ENCODE results near the gene ISG15. TPM values are rescaled to one million over a fixed set of nuclear protein-coding genes. Genes with fewer than 3 reads are reported as not detected.

ISG15 gene
- total RNA-seq, 1 experiment from 2014 or later: 140 TPM

- TF ChIP-seq TCF7L2 (IDR thresholded peaks at IDR 0.05; ENCODE audit: borderline replicate concordance, extremely low read depth, insufficient read depth, insufficient read length): no peak
- TF ChIP-seq CEBPB (IDR thresholded peaks at IDR 0.05; ENCODE audit: low read depth): no peak
- TF ChIP-seq SRF (IDR thresholded peaks at IDR 0.05; ENCODE audit: low read depth): no peak
- TF ChIP-seq SP1 (IDR thresholded peaks at IDR 0.05; ENCODE audit: low read depth): no peak
- TF ChIP-seq FOSL1 (IDR thresholded peaks at IDR 0.05; ENCODE audit: low read depth): no peak
- no peak for TF ChIP-seq RAD21 (IDR thresholded peaks at IDR 0.05; ENCODE audit: low read depth)
- no peak for TF ChIP-seq ATF3 (IDR thresholded peaks at IDR 0.05)
Observed at GRCh38 chr1:1053022-1053421, 39.7 kb downstream of the ISG15 start (continued).

- no peak overlapping the region for H3K9ac ChIP-seq (ENCODE audit: low read length)
- RAD21 ChIA-PET (ENCODE audit: low non-redundant PET in 1 of 2, low total read pairs in 2 of 2, uncharacterized antibody in 2 of 2, unreplicated experiment in 2 of 2): no interaction called here
- ATAC-seq: no peak
- CTCF ChIA-PET: interaction anchor here (0.7 kb wide), 1 partner anchor 10 kb away, joined by 3 read pairs; no protein-coding TSS in a partner anchor
- TF ChIP-seq CBX3 (IDR thresholded peaks at IDR 0.05; ENCODE audit: low read depth): no peak
- no peak for TF ChIP-seq ZBTB33 (IDR thresholded peaks at IDR 0.05; ENCODE audit: extremely low read depth, insufficient replicate concordance, low read length)
- TF ChIP-seq ELF1 (IDR thresholded peaks at IDR 0.05; ENCODE audit: borderline replicate concordance, low read depth): no peak
- no peak for DNase-seq (ENCODE audit: low read depth, low spot score)
- H4K20me1 ChIP-seq (ENCODE audit: insufficient read depth): no peaks in the 10 kb centered on the region
- BruUV-seq (replicated peaks): no TSS peak
- no peak overlapping the region for H2AFZ ChIP-seq (ENCODE audit: low read depth, low read length, poor library complexity, severe bottlenecking)
- no peaks in the 10 kb centered on the region for H3K9me2 ChIP-seq (ENCODE audit: insufficient read depth)
- H3K27me3 ChIP-seq (ENCODE audit: insufficient read depth, low read length): no peaks in the 10 kb centered on the region
- H3K79me2 ChIP-seq (ENCODE audit: insufficient read depth, low read length): no peaks in the 10 kb centered on the region
- H3K27ac ChIP-seq (ENCODE audit: low read depth, low read length): no peak overlapping the region
- intact Hi-C loops (cut with micrococcal nuclease): no loop called here
- peaks cover 10 to 22% of the 10 kb centered on the region in 2 experiments; a peak in 3 of 4 replicates for H3K36me3 ChIP-seq (ENCODE audit: control insufficient read depth in 1 of 2, insufficient read depth in 2 of 2, low read length in 2 of 2)
- H3K4me3 ChIP-seq (replicated peaks in 1 of 2; ENCODE audit: low read depth in 1 of 2, low read length in 2 of 2): no peak overlapping the region
- no peak overlapping the region for H3K4me2 ChIP-seq (ENCODE audit: low read length)
- H3K9me3 ChIP-seq (ENCODE audit: control insufficient read depth in 1 of 2, insufficient read depth in 1 of 2, low read depth in 1 of 2, low read length in 2 of 2): no peaks in the 10 kb centered on the region
- peaks cover 8 to 12% of the 10 kb centered on the region in 2 experiments for H3K4me1 ChIP-seq (ENCODE audit: control insufficient read depth in 1 of 2, insufficient read depth in 2 of 2, low read length in 2 of 2)
- POLR2A ChIA-PET: no interaction called here
Observed at GRCh38 chr1:1053682-1054081, 40.4 kb downstream of the ISG15 start.
